HuH-7.5 (cell line): ENCODE data around the gene SCAMP1.
A peak's percentile ranks its signal among the peaks of the same experiment; 100 is the strongest.

ENCODE experiments used
- DNase-seq: peaks from one replicate; pipeline ENCODE4 v3.0.0; 2011; ENCODE audit warnings: low spot score

Gene SCAMP1

GRCh38 chr5:78492650-78493049 lies 132.2 kb downstream of the SCAMP1 start:
- no peak for DNase-seq

GRCh38 chr5:78495800-78496199 lies 135.4 kb downstream of the SCAMP1 start:
- DNase-seq, result no peak

GRCh38 chr5:78496373-78496772 lies 136.0 kb downstream of the SCAMP1 start:
- DNase-seq, result no peak

- DNase-seq, result no peak
Measured at GRCh38 chr5:78497573-78498533, 137.4 kb downstream of the SCAMP1 start.

GRCh38 chr5:78499485-78499884 lies 139.1 kb downstream of the SCAMP1 start:
- no peak for DNase-seq

GRCh38 chr5:78500028-78500427 lies 139.6 kb downstream of the SCAMP1 start:
- DNase-seq, result no peak

GRCh38 chr5:78500871-78501270 lies 140.5 kb downstream of the SCAMP1 start:
- no peak for DNase-seq

- no peak for DNase-seq
Measured at GRCh38 chr5:78501411-78502352, 141.3 kb downstream of the SCAMP1 start.

GRCh38 chr5:78503958-78504653 lies 143.7 kb downstream of the SCAMP1 start:
- DNase-seq, result no peak

- no peak for DNase-seq
Measured at GRCh38 chr5:78504704-78505677, 144.6 kb downstream of the SCAMP1 start.

GRCh38 chr5:78505860-78506259 lies 145.4 kb downstream of the SCAMP1 start:
- DNase-seq, result no peak

GRCh38 chr5:78506261-78507024 lies 146.0 kb downstream of the SCAMP1 start:
- DNase-seq, result no peak

- DNase-seq, result no peak
Measured at GRCh38 chr5:78507531-78507930, 147.1 kb downstream of the SCAMP1 start.

- DNase-seq, result no peak
Measured at GRCh38 chr5:78508186-78508765, 147.9 kb downstream of the SCAMP1 start.

GRCh38 chr5:78509145-78509865 lies 148.9 kb downstream of the SCAMP1 start:
- DNase-seq, result no peak

- DNase-seq, result peak; percentile 60
Measured at GRCh38 chr5:78509884-78510769, 149.7 kb downstream of the SCAMP1 start.

GRCh38 chr5:78511121-78511906 lies 150.9 kb downstream of the SCAMP1 start:
- no peak for DNase-seq
